HG02678 (cell line): ENCODE results near the gene OBSCN.

Source experiments
- ATAC-seq: cut with Tn5 transposase; IDR thresholded peaks from one replicate; pipeline ENCODE4 v1.9.1; 2021; ENCODE audit warnings: mild to moderate bottlenecking, moderate library complexity; ENCODE audit not compliant: unreplicated experiment

Gene OBSCN

DNA sequence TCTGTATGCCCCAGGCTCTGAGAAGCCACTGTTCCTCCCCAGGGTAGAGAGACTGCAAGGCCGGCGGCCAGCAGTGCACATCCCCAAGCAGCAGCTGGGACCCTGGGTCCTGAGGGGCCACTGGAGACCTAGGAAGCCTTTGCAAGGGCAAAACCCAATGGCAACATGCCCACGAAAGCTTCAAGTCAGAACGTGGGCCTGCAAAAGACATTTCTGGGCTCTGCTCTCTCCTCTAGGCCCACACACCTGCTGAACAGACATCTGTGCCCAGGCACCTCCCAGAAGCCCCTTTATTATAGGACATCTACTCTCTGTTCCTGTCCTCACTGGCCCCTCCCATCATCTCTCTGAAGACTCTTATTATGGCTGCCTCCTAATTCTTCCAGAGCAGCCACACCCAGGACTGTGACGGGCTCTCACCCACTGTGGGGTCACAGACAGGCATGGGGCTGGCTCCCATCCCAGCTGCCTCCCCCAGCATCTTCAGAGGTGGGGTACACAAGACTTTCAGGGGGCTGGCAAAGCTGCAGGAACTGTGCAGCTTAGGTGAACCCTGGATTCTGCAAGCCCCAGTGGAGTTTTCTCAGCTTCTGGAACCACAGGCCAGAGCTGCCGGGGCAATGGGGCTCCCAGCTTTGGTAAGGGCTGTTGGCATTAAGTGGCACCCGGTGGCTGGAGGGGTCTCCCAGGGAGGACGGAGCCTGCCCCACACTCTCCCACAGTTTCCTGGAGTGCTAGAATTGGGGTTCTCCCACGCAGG is 186.1 kb downstream of the OBSCN start:
- no peak for ATAC-seq

DNA sequence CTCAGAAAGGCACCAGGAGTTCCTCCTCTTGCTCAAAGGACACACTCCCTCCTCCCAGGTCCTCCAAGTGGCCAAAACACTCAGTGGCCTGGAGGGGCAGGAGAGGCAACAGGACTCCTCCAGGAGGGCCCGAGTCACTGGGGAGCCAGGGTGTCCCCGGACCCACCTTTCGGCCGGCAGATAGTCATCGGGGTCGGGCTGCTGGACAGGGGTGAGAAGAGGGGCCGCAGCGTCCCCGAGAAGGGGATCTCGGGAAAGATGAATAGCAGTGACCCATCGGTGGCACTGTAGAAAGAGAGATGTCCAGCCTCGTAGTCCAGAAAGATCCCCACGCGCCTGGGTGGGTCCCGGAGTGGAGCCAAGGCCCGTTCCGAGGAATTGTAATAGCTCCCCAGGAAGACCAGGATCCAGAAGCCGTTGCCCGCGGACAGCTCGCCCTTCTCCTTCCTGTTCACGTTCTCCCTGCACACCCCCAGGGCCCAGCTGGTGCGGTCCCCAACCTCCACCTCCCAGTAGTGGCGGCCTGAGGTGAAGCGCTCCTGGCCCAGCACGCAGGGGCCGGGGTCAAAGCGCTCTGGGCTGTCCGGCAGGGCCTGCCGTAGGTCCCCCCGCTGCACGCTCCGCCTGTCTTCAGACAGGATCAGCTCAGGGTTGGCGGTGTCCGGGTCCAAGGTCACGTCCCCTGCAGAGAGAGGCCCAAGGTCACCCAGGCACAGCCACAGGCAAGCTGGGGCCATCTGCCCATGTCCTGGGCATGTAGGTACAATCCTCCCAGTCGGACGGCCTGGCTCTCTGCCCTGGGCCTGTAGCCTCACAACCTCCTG is 186.9 kb downstream of the OBSCN start:
- no peak for ATAC-seq

DNA sequence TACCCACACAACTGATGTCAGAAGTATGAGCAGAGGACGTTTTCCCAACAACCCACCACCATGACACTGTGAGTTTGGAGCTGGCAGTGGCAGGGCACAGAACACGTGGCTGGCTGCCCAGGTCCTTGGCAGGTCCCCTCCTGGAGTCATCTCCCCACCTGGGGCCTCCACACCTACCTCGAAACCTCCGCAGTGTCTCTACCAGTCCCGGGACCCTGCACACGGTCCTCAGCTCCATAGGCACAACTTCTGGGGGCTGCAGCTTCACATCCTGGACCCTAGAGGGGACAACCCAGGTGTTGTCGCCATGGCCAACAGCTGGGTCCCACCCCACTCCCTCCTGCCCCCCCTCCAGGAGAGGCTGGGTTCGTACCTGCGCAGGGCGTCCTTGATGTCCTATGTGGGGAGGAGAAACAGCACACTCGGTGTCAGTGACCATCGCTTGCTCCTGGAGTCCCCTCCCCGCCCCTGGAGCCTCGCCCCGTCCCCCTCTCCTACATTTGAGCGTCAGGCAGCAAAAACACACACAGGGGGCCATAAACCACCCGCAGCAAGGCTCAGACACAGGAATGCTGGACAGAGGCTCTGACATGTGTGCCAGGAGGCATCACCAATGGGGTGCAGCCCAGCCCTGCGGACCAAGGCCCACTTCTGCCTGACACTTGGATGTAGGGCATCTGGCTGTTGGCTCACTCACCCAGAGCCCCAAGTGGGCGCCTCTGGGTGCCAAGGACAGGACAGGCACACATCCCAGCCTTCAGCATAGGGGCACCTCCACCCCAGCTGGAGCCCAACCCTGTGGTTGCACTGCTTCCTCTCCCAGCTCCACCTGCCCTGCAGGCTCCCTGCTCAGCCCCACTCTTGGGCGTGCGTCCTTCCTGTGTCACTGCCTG is 189.2 kb downstream of the OBSCN start:
- no peak for ATAC-seq

DNA sequence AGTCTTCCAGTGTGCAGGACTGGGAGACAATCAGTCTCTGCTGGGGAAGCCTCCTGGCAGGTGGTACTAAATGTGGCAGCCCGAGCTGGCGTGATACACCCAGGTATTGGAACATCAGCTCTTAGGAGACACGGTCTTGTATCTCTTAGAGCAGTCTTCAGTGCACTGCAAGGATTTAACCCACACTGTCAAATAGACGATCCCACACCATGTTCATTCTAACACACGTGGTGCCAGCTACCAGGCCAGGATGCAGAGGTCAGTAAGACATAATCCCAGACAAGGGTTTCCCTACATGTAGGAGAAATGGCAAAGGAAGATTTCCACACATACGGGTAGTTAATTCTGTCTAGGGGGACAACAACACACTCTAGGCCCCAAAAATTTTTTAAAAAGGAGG is 190.1 kb downstream of the OBSCN start:
- ATAC-seq = no peak

- ATAC-seq = no peak
Measured at GRCh38 chr1:228398741-228399461, 191.1 kb downstream of the OBSCN start.

DNA sequence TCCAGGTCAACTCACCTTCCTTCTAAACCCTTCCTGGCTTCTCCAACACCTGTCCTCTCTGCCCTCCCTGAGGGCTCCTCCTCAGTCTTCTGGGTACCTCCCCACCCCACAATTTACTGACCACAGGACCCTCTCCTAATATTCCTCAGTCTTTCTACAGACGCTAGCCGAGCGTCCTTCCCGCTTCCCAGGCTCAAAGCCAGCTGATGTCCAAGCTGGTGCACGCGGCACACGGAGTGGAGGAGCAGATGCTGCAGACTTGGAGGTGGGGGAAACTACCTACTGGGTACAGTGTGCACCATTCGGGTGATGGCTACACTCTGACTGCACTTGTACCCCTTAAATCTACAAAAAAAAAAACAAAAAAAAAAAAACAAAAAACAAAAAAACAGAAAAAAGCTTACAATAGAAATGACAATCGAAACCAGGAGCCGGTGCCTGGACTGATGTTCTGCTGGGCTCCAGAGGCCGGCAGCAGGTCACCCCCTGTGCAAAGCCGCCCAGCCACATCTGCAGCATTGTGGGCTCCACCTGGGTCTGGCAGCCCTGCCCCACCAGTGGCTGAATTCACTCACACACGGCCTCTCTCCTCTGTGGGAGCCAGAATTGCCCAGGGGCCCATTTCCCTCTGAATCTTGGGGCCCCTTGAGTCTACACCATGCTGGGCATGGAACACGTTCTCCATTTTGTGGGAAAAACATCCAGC is 191.8 kb downstream of the OBSCN start:
- no peak for ATAC-seq

DNA sequence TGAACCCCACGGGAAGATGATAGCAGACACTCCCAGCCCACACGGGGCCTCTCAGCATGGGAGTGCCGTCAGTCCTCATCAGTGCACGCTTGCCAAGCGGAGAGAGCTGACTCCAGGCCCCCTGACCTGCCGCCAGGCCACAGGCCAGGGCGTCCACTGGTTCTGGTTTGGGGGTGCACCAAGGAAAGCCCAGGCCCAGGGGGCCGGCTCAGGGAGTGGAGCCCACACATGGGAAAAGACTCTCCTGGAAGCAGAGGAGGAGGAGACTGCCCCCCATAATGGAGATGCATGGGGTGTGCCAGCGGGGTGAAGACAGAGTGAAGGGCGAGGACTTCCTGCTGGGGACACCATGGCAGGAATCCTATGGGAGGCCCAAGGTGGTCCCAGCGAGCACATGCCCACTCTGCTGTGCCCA is 192.4 kb downstream of the OBSCN start:
- ATAC-seq = no peak

DNA sequence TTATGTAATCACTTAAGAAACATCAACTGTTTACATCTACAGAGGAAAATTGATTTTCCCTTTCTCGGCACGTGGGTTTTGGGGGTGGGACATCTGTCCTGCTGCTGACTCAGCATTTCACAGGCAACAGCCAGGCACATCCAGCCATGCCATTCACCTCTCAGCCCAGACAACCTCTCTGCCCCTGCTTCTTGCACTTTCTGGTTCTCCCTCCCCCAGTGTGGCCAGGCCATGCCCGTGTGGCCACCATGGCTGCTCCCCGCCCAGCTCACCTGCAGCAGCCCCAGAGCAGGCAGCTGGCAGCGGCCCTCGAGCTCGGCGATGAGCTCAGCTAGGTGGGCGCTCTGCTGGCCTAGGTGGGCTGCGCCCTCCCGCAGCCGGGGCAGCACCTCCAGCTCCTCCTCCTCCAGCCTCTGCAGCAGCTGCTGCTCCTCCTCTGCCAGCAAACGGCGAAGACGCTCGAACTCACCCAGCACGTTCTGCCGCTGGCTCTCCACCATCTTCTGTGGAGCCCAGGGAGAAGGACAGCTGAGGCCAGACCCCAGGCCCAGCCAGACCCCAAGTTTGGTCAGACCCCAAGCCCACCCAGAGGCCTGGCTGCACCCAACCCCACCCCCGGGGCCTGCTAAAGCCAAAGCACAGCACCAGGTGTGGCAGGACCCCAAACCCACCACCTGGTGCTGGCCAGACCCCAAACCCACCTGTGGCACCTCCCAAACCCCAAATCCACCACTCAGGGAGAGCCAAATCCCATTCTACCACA is 193.0 kb downstream of the OBSCN start:
- ATAC-seq = no peak

GRCh38 chr1:228401782-228402640 is 194.2 kb downstream of the OBSCN start:
- no peak for ATAC-seq

DNA sequence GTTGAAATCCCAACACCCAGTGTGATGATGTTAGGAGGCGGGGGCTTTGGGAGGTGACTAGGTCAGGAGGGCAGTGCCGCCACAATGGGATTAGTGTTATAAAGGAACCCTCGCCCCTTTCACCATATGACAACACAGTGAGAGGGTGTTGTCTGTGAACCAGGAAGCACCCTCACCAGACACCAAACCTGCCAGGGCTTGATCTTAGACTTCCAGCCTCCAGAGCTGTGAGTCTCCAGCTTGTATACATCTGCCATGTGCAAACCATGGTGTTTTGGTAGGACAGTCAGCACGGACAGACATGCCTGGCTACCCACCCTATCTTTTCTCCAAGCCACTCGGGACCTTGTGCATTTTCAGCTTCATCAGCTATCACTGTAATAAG is 194.8 kb downstream of the OBSCN start:
- no peak for ATAC-seq

DNA sequence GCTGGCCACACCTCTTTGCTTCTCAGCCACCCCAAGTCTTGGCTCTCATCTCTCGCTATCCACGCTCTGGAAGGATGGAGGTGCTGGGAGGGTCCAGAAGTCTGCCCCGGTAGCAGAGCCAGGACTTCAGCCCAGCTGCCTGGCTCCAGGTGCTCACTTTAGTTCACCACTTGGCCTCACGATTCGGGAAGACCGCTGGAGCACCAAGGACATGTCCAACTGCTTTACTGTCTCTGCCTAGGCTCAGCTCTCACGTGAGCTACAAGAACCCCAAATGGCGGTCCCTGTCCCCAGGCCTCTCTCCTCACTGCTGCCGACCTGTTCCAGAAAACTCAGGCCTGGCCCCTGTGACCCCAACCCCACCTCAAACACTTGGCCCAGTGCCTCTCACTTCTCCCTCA is 195.4 kb downstream of the OBSCN start:
- ATAC-seq = no peak

- ATAC-seq = no peak
Measured at GRCh38 chr1:228404107-228404720, 196.4 kb downstream of the OBSCN start.

DNA sequence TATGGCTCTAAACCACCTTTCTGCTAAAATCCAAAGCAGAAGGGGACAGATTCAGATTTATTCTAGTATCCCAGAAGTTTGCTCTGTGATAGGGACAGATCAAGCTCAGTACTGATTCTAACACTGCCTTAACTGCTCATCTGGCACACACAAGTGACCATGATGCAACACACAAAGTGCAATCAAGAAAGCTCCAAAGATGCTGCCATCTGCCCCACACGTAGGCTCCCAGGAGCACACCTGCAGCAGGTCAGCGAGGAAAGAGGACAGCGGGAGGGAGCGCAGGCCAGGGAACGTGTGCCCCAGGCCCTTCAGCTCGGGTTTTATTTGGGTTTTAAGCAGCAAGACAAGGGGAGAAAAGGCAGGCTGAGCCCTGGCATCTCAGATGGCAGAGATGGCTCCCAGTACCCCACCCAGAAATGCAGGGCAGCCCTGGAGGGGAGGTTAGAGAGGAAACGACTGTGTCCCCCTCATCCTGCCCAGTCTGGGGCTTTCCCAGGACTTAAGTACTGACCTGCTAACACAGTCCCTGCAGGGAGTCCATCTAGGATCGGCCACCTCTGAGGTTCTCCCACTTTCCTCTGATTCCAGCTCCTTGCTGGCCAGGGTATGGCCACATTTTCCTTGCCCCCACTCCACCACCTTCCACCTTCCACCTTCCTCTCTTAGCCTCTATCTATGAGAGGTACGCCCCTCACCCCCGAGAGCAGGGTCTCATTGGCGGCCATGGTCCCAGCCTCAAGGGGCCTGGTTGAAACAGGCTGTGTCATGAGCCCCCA is 197.5 kb downstream of the OBSCN start:
- ATAC-seq = no peak

DNA sequence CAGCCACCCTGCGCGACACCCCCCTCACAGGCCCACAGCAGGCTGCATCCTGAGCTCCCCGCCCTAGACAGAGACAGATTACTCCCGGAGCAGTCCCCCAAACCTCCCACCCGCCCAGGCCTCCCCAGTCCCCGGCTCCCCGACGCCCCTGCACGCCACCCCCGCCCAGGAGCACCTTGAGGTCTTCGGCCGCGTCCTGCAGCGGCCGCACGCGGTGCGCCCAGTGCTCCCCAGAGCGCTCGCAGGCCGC is 198.1 kb downstream of the OBSCN start:
- no peak for ATAC-seq

DNA sequence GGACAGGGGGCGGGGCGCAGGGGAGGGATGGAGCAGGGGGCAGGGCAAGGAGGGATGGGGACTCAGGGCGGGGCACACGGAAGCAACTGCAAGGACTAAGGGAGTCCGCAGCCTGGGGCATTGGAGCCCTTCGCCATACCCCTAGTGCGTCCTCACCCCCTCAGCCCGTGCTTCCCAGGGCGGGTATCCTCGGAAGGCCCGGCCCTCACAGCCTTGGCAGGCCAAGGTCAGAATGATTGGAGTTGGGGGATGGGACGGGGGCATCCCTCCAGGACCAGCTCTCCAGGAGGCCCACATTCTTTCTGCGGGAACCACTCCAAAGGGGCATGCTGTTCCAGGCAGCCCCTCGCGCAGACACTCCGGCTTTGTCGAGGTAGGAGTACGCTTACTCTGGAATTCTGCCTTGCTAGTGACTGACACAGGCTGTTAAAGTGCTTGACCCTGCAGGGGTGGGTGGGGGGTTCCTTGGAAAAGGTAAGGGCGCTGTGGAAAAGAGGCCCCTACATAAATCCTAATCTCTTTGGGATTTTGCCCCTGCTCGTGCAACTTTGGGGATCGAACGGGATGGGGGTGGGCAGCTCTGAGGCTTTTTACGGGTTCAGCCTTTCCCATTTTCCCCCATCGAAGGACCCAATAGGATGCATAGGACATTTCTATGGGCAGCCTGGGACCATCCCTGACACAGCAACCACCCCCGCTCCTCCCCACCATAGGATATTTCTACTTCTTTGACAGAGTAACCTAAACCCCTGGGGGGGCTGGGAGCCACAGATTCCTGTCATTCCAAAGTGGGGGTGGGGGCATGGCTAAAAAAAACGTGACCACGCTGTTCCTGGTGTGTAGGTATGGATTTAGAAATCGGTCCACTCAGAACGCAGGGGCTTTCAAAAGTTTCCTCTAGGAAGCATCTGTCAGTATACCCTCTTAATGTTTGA is 199.5 kb downstream of the OBSCN start:
- ATAC-seq = no peak
